Measurements from ENCODE around the gene SLIT3. TPM values are rescaled to one million over a fixed set of nuclear protein-coding genes. Genes with fewer than 3 reads are reported as not detected.
"Not testable (repeated sequence)": the region's sequence is repeated elsewhere in the genome, so short reads cannot be mapped to it uniquely, and the experiment has no call there.

SLIT3 gene
- total RNA-seq, 1 donor from 2014 or later: under 0.01 TPM

DNA sequence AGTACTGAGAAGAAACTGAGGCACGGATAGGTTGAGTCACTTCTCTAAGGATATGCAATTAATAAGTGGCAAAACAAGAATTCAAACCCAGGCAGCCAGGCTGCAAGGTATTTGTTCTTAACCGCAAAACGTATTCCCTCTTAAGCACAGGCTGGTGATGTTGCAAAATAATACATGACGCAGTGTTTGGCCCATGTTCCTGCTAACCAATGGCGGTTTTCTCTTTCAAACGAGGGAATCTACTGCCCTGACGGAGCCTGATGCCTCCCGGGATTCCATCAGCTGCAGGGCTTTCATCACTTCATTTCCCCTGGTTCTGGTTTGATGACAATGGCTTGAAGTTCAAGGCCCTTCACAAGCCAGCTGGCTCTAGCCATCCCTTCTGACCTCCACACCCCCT, 154.8 kb downstream of the SLIT3 start:
- DNase-seq (ENCODE audit: low read depth in 2 of 2): no peak

GRCh38 chr5:169142264-169142970, 158.5 kb downstream of the SLIT3 start:
- no peak for DNase-seq (ENCODE audit: low read depth in 2 of 2)

DNA sequence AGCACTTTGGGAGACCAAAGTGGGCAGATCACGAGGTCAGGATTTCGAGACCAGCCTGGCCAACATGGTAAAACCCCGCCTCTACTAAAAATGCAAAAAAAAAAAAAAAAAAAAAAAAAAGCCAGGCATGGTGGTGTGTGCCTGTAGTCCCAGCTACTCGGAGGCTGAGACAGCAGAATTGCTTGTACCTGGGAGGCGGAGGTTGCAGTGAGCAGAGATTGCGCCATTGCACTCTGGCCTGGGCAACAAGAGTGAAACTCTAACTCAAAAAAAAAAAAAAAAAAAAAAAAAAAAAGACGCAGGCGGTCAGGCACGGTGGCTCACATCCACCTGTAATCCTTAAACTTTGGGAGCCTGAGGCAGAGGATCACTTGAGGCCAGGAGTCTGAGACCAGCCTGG, 160.7 kb downstream of the SLIT3 start:
- not testable (repeated sequence) for DNase-seq (ENCODE audit: low read depth in 2 of 2)

DNA sequence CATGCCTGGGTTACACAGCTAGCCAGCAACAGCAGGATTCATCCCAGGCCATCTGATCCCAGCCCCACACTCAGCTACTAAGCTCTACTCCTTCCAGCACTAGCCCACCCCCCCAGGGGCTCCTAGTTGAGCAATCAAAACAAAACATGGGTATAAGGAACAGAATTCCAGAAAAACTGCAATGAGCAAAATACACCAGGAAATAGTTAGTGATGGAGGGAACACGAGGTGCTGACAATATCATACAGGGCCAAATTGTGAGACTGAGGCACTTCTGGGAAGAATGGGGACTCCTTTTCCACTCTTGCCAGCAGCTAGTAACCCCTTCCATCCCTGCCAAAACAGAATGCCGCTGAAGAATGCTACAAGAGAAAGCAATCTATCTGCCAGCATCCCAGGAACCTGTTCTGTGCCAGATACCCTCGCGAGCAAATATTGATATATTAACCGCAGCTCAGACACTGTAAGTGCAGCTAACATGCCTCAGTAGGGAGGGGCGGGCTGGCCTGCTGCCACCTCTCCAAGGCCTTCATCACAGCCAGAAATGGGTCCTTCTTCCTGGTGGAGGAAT, 161.4 kb downstream of the SLIT3 start:
- no peak for DNase-seq (ENCODE audit: low read depth in 2 of 2)

- no peak for DNase-seq (ENCODE audit: low read depth in 2 of 2)
Observed at GRCh38 chr5:169133531-169133930, 167.4 kb downstream of the SLIT3 start.

DNA sequence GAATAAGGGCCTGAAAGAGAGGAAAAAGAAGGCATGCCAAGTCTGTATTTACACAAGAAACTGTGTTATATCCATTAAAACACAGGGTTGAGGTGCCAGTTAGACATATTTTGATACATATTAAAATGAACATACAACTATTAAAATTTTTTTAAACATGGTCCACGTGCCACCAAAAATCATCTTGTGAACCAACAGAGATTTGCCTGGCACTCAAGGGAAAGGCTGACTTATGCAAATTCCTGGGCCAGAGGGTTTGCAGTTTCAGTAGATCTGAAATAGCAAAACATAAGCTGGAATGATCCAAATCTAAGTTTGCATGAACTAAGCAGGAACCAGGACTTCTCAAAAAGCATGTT, 168.7 kb downstream of the SLIT3 start:
- no peak for DNase-seq (ENCODE audit: low read depth in 2 of 2)

- DNase-seq (ENCODE audit: low read depth in 2 of 2): no peak
Observed at GRCh38 chr5:169131616-169132301, 169.2 kb downstream of the SLIT3 start.

DNA sequence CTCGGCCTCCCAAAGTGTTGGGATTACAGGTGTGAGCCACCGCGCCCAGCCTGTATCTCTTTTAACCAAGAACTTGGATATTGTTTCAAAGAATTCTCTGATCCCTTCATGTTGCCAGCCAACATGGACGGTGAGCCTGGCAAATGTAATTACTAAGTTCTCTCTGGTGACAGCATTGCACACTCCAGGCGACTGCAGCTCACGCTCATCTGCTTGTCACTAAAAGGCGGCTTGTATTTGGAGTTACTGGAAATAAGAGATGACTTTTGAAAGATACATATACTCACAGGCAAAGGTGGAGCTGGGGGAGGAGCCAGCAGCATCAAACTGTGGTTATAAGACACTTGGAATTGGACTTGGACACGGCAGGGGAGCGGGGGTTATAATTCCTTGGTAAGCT, 172.3 kb downstream of the SLIT3 start:
- no peak for DNase-seq (ENCODE audit: low read depth in 2 of 2)

GRCh38 chr5:169127431-169127830, 173.5 kb downstream of the SLIT3 start:
- no peak for DNase-seq (ENCODE audit: low read depth in 2 of 2)

DNA sequence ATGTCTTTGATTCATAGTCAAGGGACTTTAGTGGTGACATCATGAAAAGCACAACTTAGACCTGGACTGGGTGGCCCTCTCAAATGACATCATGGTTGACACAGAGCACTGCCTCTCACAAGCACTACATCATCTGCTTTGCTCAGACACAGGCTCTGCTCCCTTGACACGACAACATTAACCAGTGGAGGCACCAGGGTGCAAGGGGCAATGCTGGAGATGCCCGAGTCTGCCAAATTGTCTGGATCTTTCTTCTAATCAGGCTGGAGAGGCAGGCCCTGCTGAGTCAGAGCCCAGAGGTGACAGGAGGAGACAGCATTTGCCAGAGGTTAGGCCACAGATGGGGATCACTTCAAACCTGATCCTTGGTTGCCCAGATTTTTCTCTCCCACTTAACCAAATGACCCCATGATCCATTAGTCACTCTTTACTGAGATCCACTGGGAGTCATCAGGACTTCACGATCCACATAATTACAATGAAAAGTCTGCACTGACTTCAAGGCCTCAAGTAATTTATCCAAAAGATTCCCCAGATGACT, 174.4 kb downstream of the SLIT3 start:
- DNase-seq (ENCODE audit: low read depth in 2 of 2): no peak

GRCh38 chr5:169125571-169125970, 175.4 kb downstream of the SLIT3 start:
- no peak for DNase-seq (ENCODE audit: low read depth in 2 of 2)

DNA sequence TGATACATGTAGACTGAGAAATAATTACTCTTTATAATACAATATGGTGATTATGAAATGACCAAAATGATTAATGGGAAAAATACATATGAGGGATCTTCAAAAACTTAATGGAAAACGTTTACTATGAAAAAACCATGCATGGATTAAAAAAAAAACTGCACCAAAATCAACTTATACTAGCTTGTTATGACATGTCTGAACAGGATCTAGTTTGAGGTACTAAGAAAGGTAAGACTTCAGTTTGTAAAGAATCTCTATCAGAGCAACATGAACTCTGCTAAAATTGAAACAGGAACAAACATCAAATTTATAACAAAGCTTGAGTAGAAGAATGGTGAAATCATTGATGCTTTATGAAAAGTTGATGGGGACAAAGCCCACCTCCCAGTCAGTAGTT, 178.0 kb downstream of the SLIT3 start:
- no peak for DNase-seq (ENCODE audit: low read depth in 2 of 2)

GRCh38 chr5:169121630-169122420, 179.1 kb downstream of the SLIT3 start:
- DNase-seq (ENCODE audit: low read depth in 2 of 2): no peak

GRCh38 chr5:169119288-169120048, 181.5 kb downstream of the SLIT3 start:
- DNase-seq (ENCODE audit: low read depth in 2 of 2): no peak

DNA sequence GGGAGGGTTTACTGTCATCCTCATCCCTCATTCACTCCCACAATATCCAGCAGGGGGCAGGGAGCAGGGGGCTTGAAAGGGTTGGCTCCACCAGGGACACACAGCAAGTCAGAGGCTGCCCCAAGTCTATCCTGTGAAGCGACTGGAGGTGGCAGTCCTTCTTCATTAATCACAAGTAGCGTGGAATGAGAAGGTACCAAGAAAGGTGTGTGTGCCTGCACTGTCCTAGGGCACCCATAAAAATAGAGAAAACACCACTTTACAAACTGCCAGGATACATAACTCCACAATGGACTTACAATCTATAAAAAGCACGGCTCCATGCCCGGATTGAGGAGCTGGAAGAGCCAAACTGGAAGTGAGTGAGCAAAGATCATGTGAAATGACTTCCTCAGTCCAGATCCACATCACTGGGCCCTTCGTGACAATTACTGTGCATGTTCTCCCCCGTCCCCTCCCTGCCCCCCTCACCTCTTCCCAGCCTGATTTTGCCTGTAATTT, 183.9 kb downstream of the SLIT3 start:
- DNase-seq (ENCODE audit: low read depth in 2 of 2): peak in 1 of 2 donors; percentile 1

DNA sequence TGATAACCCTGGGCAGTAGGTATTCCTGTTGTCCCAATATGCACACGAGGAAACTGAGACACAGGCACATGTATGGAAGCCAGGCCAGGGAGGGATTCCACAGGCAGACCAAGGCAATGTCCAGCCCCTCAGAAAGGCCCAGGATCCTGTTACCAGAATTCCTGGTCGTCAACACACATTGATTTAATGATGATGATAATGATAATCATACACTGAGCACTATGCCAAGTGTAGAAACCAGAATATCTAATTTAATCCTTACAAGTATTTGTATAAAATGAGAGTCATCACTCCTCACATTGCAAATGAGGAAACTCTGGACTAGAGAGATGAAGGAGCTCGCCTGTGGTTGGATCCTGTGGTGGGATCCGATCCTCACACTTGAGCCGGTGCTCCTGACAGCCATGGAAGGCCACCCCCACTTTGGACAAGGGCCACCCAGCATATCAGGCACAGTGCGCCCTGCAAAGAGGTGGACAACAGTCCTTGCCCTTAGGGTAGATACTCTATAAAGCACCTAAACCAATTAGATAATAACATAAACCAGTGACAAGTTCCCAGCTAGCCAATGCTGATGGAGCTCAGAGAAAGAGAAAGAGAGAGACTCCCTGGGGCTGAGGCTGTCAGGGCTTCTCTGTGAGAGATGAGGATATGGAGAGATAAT, 185.3 kb downstream of the SLIT3 start:
- no peak for DNase-seq (ENCODE audit: low read depth in 2 of 2)

- DNase-seq (ENCODE audit: low read depth in 2 of 2): no peak
Observed at GRCh38 chr5:169114466-169115065, 186.4 kb downstream of the SLIT3 start.

DNA sequence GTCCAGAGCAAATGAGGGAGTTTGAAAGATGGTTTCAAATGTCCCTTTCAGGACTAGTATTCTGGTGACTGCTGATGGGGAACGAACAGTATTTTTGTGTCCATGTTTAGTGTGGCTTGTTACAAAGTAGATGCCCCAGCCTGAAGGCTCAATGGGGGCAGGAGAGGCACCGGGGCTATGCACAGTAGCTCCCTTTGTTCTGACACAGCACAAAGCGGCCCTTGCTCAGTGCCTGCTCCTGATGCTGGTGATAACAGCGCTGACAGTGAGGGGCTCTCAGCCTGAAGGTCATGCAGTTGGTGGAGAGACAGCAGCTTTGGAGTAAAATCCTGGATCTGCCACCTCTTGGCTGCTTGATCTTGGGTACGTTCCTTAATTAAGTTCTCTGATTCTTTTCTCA, 188.9 kb downstream of the SLIT3 start:
- DNase-seq (ENCODE audit: low read depth in 2 of 2): no peak

GRCh38 chr5:169106911-169107706, 193.8 kb downstream of the SLIT3 start:
- no peak for DNase-seq (ENCODE audit: low read depth in 2 of 2)
